ENCODE measurements around the gene TMEM94.
"Not testable (repeated sequence)": the region's sequence is repeated elsewhere in the genome, so short reads cannot be mapped to it uniquely, and the experiment has no call there.

TMEM94 gene

DNA sequence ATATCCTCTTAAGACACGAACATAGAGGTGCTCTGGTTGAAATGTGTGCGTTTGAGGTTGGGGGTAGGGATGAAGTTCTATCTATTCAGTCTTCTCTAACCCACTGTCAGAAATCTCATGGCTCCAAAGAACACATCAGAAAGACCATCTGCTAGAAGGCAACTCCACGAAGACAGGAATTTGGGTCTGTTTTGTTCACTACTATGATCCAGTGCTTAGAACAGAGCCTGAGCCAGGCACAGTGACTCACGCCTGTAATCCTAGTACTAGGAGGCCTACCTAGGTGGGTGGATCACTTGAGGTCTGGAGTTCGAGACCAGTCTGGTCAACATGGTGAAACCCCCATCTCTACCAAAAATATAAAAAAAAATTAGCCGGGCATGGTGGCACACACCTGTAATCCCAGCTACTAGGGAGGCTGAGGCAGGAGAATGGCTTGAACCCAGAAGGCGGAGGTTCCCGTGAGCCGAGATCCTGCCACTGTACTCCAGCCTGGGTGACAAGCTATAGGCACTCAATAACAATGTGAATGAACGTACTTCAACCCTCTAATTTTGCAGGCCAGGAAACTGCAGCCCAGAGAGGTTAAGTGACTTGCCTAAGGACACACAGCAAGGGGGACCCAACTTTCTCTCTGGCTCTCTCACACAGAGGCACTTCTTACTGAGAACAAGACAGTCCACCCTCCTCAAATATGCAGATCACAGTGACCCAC lies 56.6 kb downstream of the TMEM94 start:
- DNase-seq, result no peak

GRCh38 chr17:75513641-75514000 lies 57.2 kb downstream of the TMEM94 start:
- no peak for DNase-seq

GRCh38 chr17:75514299-75514918 lies 58.0 kb downstream of the TMEM94 start:
- no peak for DNase-seq

GRCh38 chr17:75514919-75515495 lies 58.6 kb downstream of the TMEM94 start:
- DNase-seq, result no peak

GRCh38 chr17:75515496-75516254 lies 59.2 kb downstream of the TMEM94 start, which contains the start of gene CASKIN2:
Gene CASKIN2, minus strand, starts transcription at chr17:75515537. Its CDS starts 1,733 bp downstream, at chr17:75513804.
- peak; percentile 98 for DNase-seq

DNA sequence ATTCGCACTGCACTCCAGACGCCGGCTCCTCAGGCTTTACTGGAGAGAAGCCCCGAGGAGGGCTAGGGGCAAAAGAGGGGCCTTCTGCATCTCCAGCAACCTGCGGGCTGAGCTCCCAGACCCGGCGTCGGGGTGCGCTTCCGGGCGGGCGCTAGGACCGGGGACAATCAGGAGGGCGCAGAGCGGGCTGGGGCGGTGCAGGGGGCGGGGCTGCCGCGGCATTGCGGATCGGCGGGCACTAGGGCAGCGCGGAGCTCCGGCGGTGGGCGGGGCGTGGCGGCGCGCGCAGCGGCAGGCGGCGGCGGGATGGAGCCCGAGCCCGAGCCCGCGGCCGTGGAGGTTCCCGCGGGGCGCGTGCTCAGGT lies 59.8 kb downstream of the TMEM94 start, which contains the start of gene TSEN54:
Gene TSEN54, plus strand, starts transcription at position 274 of the 364 bp plus-strand sequence. Its CDS starts 33 bp downstream, at position 307.
- peak; percentile 98 for DNase-seq

GRCh38 chr17:75516619-75517296 lies 60.3 kb downstream of the TMEM94 start:
- peak; percentile 59 for DNase-seq

DNA sequence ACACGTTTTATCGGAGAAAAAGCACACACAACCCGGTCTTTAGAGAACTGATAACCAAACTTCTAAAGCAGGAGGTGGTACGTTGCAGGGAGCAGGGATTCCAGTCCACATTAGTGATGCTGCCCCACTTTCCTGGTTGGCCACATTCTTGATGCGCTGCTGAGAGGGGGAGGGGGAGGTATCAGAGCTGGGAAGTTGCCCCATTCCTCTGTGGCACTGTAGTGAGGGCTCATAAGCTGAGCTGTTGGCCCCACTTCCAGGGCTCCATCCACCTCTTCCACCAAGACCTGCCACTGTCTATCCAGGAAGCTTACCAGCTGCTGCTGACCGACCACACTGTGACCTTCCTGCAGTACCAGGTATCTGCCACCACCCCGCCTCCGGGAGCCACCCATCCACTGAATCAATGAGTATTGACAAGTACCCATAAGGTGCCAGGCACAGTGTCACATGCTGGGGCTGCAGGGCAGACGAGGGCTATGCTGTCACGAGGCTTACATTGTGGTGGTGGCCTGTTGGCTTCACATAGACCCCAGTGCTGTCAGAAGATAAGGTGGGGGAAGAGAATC lies 60.9 kb downstream of the TMEM94 start:
- DNase-seq, result peak; percentile 18

GRCh38 chr17:75518201-75518600 lies 61.8 kb downstream of the TMEM94 start:
- no peak for DNase-seq

DNA sequence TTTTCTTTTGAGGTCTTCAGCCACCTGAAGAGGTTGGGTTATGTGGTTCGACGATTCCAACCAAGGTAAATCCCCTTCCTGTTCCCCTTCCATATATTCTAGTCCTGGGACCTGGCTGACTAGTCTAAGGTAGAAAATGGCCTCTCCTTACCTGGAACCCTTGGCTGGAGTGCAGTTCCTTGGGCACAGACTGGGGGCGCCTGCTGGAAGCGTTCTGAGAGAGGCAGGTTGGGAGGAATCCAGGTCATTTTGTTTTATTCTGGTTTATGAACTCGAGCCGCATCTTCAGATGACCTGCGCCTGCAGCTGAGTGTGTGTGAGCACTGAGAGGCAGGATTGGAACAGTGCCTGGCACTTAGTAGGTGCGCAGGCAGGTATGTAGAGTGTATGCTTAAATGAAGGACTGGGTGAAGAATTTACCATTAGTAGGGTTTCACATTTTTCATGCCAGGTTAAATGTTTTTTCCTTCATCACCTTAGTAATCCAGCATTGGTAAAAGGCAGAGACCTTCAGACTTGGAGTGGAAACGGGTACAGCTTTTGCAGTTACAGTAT lies 62.6 kb downstream of the TMEM94 start:
- no peak for DNase-seq

- not testable (repeated sequence) for DNase-seq
These were observed 64.0 kb downstream of the TMEM94 start for GRCh38 chr17:75520413-75520812.

- DNase-seq, result no peak
These were observed 64.9 kb downstream of the TMEM94 start for GRCh38 chr17:75521290-75521689.

- DNase-seq, result no peak
These were observed 65.7 kb downstream of the TMEM94 start for GRCh38 chr17:75521951-75522727.

DNA sequence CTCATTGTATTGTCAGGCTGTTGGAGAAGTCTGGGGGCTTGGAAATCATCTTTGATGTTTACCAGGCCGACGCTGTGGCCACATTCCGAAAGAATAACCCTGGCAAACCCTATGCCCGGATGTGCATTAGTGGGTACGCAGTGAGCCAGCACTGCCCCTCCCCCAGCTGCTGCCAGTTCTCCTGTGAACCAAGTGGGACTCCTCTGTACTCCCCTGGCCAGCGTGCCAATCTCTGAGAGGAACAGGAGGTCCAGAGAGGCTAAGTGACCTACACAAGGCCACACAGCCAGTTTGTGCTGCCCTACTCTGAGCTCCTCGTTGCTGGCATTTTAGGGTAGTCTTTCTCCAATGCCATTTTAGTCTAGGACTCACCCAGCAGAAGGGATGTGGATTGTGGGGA lies 67.2 kb downstream of the TMEM94 start:
- DNase-seq, result no peak

DNA sequence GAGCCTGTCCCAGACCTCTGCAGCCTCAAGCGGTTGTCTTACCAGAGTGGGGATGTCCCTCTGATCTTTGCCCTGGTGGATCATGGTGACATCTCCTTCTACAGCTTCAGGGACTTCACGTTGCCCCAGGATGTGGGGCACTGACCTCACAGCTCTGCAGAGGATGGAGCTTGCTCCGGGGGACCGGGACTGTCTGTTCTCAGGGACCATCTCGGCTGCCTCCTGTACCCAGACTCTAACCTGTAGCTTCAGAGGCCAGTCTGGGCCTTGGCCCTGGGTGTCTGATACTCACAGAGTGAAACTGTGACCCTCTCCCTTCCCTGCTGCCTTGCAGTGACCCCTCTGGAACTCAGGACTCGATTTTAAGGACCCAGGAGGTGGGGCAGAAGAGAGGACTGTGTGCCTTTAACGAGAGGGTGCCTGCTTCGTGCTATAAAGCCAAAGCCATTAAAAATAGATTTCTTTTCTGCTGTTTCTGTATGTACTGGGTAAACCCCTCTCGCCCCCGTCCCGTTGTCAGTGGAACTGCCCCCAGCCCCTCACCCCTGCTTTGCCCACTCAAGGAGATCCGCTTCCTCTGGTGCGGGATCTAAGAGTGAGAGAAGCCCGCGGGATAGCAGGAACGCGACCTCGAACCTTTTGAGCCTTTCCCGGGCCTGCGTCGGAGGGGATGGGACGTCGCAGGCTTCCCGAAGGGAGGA lies 68.0 kb downstream of the TMEM94 start:
- DNase-seq, result no peak

GRCh38 chr17:75524970-75525805 lies 68.8 kb downstream of the TMEM94 start, which contains the start of gene LLGL2:
Gene LLGL2, plus strand, starts transcription at chr17:75525697. Its CDS starts 17,730 bp downstream, at chr17:75543427.
- peak; percentile 98 for DNase-seq

DNA sequence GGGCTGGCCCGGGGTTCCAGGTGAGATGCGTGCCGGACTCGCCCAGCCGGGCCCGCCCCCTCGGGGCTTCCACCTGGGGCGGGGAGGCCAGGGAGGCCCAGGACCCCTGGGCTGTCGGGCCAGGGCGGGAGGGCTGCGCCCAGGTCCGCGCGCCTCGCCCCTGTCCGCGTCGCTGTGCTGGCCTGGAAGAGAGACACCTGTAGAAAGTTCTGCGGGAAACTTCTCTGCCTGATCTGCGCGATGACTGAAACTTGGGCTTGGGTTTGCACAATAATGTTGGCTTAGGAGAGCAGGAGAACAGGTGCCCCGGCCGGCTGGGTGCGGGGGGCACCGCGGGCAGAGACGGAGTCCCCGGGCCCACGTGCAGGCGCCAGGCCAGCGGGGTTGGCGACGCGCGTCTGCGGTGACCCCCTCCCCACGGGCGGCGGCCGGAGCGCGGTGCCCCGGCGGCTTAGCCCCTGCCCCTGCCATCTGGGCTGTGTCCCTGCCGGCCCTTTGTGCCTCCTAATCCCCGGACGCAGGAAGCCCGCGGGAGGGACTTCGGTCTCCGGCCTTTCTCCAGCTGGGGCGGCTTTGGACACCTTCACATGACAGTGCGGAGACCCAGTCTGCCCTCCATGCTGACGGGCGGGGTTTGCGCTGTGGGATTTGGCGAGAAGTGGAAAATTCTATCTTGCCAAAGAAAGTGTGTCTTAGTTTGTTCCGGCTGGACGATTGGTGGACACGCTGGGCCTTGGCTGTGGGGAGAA lies 69.5 kb downstream of the TMEM94 start:
- no peak for DNase-seq

GRCh38 chr17:75526555-75527270 lies 70.3 kb downstream of the TMEM94 start:
- no peak for DNase-seq
